H7 (cell line): ENCODE results near the gene STXBP1. TPM values are rescaled to one million over a fixed set of nuclear protein-coding genes. Genes with fewer than 3 reads are reported as not detected.

Source experiments
- DNase-seq: peaks from one replicate; pipeline ENCODE4 v3.0.0; 2012
- H3K27me3 ChIP-seq: 2 replicates; pipeline ENCODE4 v1.6.0; 2011; ENCODE audit warnings: mild to moderate bottlenecking, low read length; ENCODE audit not compliant: control insufficient read depth, insufficient read depth
- H3K36me3 ChIP-seq: replicated peaks from 2 replicates; pipeline ENCODE4 v1.5.1; 2011; ENCODE audit warnings: low read length; ENCODE audit not compliant: control insufficient read depth, insufficient read depth
- H3K4me3 ChIP-seq: 2 replicates; pipeline ENCODE4 v1.5.1; 2011; ENCODE audit warnings: low read depth, mild to moderate bottlenecking, control low read depth, low read length, moderate library complexity; ENCODE audit not compliant: insufficient read depth
- total RNA-seq: library from RNA; depleted of rRNA; stranded (reverse); fragments of >200 nt; shearing (Covaris generic); gene quantifications from 2 replicates; pipeline ENCODE4 v1.2.3, GENCODE V29; 2014

Gene STXBP1
- total RNA-seq, 1 experiment from 2014 or later: 5.9 TPM

- no peaks in the 10 kb centered on the region for H3K36me3 ChIP-seq
- no peaks in the 10 kb centered on the region for H3K27me3 ChIP-seq
Measured at GRCh38 chr9:127626752-127627493, 14.8 kb downstream of the STXBP1 start.

GRCh38 chr9:127627494-127627855 is 15.4 kb downstream of the STXBP1 start:
- H3K36me3 ChIP-seq: no peaks in the 10 kb centered on the region

More at GRCh38 chr9:127626752-127627493, 14.8 kb downstream of the STXBP1 start:
- DNase-seq: no peak
- H3K4me3 ChIP-seq: no peak overlapping the region

GRCh38 chr9:127628758-127629467 is 16.8 kb downstream of the STXBP1 start:
- H3K27me3 ChIP-seq: no peaks in the 10 kb centered on the region
- no peaks in the 10 kb centered on the region for H3K36me3 ChIP-seq
- no peak overlapping the region for H3K4me3 ChIP-seq
- DNase-seq: no peak

More at GRCh38 chr9:127627494-127627855, 15.4 kb downstream of the STXBP1 start:
- no peak for DNase-seq
- no peak overlapping the region for H3K4me3 ChIP-seq
- no peaks in the 10 kb centered on the region for H3K27me3 ChIP-seq

GRCh38 chr9:127629468-127630081 is 17.5 kb downstream of the STXBP1 start:
- no peak for DNase-seq
- H3K4me3 ChIP-seq: no peak overlapping the region
- H3K27me3 ChIP-seq: no peaks in the 10 kb centered on the region
- H3K36me3 ChIP-seq: no peaks in the 10 kb centered on the region

GRCh38 chr9:127633216-127633862 is 21.3 kb downstream of the STXBP1 start:
- no peaks in the 10 kb centered on the region for H3K36me3 ChIP-seq
- H3K4me3 ChIP-seq: no peak overlapping the region
- no peaks in the 10 kb centered on the region for H3K27me3 ChIP-seq
- no peak for DNase-seq

- Histone ChIP-seq H3K36me3 (no peaks in the 10 kb centered on the region), H3K4me3 (no peak overlapping the region), H3K27me3 (no peaks in the 10 kb centered on the region)
- no peak for DNase-seq
Measured at GRCh38 chr9:127634021-127634420, 21.9 kb downstream of the STXBP1 start.

- Histone ChIP-seq H3K4me3 (no peak overlapping the region), H3K27me3 (no peaks in the 10 kb centered on the region), H3K36me3 (no peaks in the 10 kb centered on the region)
- DNase-seq: no peak
Measured at GRCh38 chr9:127634698-127635097, 22.6 kb downstream of the STXBP1 start.

GRCh38 chr9:127635201-127635735 is 23.2 kb downstream of the STXBP1 start:
- Histone ChIP-seq H3K4me3 (no peak overlapping the region), H3K27me3 (no peaks in the 10 kb centered on the region), H3K36me3 (no peaks in the 10 kb centered on the region)
- no peak for DNase-seq

GRCh38 chr9:127637322-127637847 is 25.3 kb downstream of the STXBP1 start:
- H3K36me3 ChIP-seq: no peaks in the 10 kb centered on the region

GRCh38 chr9:127640908-127641545 is 28.9 kb downstream of the STXBP1 start:
- no peaks in the 10 kb centered on the region for H3K36me3 ChIP-seq
- no peaks in the 10 kb centered on the region for H3K27me3 ChIP-seq
- H3K4me3 ChIP-seq: no peak overlapping the region
- no peak for DNase-seq

More at GRCh38 chr9:127637322-127637847, 25.3 kb downstream of the STXBP1 start:
- DNase-seq: no peak
- Histone ChIP-seq H3K4me3 (no peak overlapping the region), H3K27me3 (no peaks in the 10 kb centered on the region)

GRCh38 chr9:127642082-127642740 is 30.1 kb downstream of the STXBP1 start:
- Histone ChIP-seq H3K27me3 (no peaks in the 10 kb centered on the region), H3K4me3 (no peak overlapping the region), H3K36me3 (no peaks in the 10 kb centered on the region)
- no peak for DNase-seq

GRCh38 chr9:127644146-127644827 is 32.2 kb downstream of the STXBP1 start:
- Histone ChIP-seq H3K36me3 (no peaks in the 10 kb centered on the region), H3K4me3 (no peak overlapping the region), H3K27me3 (no peaks in the 10 kb centered on the region)
- DNase-seq: no peak

GRCh38 chr9:127644943-127645342 is 32.9 kb downstream of the STXBP1 start:
- Histone ChIP-seq H3K27me3 (no peaks in the 10 kb centered on the region), H3K4me3 (no peak overlapping the region), H3K36me3 (no peaks in the 10 kb centered on the region)
- no peak for DNase-seq
